GM19372 (cell line): ENCODE measurements around the gene RBM19.
A peak's percentile ranks its signal among the peaks of the same experiment; 100 is the strongest.
"Not testable (repeated sequence)": the region's sequence is repeated elsewhere in the genome, so short reads cannot be mapped to it uniquely, and the experiment has no call there.

Experiments used
- ATAC-seq: cut with Tn5 transposase; IDR thresholded peaks from one replicate; pipeline ENCODE4 v1.9.1; 2021; ENCODE audit warnings: mild to moderate bottlenecking, low read depth, moderate library complexity; ENCODE audit not compliant: unreplicated experiment

Gene RBM19

DNA sequence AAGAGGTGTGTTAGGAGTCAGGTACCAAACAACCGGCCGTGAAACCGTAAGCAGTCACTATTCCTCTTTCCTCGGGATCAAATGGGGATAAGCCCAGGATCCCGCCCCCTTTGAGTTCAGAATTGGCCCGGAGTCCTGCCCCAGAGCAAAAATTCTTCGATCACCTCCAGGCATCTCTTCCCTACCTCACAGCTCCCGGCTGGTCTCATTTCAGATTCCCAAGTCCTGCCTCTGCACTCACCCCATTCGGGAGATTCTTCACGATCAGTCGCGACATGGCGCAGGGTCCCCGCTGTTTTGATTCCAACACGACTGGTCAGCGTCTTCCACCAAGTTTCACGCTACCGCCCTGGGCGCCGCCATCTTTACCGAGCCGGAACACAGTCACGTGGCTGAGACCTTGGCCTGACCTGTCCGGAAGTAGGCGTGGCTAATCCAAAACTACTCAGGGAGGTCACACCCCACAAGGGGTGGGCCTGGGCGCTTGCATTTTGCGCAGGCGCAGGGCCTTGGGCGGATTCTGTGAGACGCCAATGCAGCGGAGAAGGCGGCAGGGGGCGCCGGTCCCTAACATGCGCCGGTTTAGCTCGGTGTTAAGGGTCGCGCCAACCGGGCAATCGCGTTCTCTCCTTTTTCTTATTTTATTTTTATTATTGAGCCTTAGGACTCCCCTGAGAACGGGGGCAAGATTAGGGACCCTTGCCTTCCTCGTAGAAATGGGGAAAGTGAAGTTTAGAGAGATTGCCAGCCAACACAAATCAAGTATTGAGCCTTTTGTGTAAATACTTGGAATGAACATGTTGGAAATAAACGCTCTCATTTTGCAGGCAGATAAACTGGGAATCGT, at the start of gene RBM19:
TSS of gene RBM19 (minus strand) at position 375 of the 847 bp plus-strand sequence. CDS start at position 277, 98 bp downstream.
- peak; percentile 97 for ATAC-seq

- ATAC-seq, result no peak
Observed at GRCh38 chr12:114015851-114016250, 49.7 kb upstream of the RBM19 start.

GRCh38 chr12:114013575-114014345, 47.6 kb upstream of the RBM19 start:
- no peak for ATAC-seq

- no peak for ATAC-seq
Observed at GRCh38 chr12:114012744-114013431, 46.8 kb upstream of the RBM19 start.

DNA sequence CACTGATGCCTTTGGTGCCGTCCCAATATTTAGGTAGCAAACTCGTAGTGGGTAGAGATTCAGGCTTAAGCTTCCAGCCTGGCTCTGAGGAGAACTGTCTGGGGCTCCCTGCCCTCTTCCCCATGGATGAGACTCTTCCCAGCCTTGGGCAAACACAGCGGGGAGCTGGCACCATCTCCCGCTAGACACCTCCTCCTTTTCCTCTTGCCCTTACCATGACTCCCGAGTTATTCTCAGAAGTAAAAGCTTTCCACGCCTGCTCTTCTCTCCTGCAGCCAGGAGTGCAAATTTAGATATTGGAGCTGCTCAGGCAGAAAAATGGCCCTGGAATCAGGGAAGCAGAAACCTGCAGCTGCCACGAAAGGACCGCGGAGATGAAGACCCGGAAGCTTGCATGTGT, 45.6 kb upstream of the RBM19 start:
- ATAC-seq, result no peak

DNA sequence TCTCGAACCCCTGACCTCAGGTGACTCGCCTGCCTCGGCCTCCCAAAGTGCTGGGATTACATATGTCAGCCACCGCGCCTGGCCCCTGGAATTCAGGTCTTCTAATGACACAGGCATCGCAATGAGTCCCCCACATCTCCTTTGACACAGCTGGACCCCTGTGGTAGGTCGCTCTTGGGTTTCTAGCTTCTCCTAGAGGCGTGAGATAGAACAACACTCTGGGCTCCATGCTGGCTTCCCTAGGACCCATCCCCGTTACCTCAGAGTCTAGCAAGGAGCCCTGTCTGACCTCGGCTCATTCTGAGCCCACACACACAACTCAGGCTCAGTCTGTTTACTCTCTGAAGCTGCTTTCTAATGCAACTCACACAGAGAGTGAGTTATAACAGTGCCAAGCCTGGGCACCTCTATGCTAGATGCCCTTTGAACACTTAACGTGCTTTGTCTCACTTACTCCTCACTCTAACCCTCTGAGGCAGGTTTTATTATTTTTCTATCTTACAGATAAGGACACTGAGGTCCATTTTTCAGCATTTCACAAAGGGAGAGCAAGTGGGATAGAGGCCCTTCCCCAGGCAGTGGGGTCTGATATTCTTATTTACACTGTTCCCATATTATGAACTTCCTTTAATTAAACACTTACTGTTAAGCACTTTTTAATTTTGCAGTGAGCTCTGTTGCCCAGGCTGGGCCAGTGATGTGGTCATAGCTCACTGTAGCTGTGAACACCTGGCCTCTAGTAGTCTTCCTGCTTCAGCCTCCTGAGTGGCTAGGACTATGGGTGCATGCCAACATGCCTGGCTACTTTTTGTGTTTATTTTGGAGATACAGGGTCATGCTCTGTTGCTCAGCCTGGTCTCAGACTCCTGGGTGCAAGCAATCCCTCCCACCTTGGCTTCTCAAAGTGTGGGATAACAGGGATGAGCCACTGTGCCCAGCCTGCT, 40.6 kb upstream of the RBM19 start:
- ATAC-seq, result no peak

DNA sequence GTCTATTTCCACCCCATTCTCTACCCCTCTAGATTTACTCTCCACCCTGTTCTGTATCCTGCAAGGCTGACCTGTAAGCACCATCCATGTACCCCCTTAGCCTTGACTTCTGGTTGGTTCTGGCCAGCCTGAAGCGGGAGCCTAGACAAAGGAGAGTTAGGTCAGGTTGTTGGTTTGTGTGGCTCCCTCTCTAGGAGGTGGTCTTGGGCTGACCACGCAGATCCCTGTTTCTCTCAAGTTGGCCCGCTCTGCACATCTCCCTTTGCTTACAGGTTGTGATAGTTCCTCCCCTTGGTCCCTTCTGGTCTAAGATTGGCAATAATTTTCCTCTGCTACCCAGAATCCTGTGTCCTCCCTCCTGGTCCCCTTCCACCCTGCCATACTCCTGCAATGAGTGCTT, 38.3 kb upstream of the RBM19 start:
- no peak for ATAC-seq

GRCh38 chr12:114003286-114003685, 37.2 kb upstream of the RBM19 start:
- no peak for ATAC-seq

- ATAC-seq, result no peak
Observed at GRCh38 chr12:114001511-114002340, 35.6 kb upstream of the RBM19 start.

- ATAC-seq, result no peak
Observed at GRCh38 chr12:114000861-114001260, 34.7 kb upstream of the RBM19 start.

GRCh38 chr12:114000261-114000660, 34.1 kb upstream of the RBM19 start:
- ATAC-seq, result not testable (repeated sequence)

GRCh38 chr12:113997365-113997764, 31.2 kb upstream of the RBM19 start:
- no peak for ATAC-seq

DNA sequence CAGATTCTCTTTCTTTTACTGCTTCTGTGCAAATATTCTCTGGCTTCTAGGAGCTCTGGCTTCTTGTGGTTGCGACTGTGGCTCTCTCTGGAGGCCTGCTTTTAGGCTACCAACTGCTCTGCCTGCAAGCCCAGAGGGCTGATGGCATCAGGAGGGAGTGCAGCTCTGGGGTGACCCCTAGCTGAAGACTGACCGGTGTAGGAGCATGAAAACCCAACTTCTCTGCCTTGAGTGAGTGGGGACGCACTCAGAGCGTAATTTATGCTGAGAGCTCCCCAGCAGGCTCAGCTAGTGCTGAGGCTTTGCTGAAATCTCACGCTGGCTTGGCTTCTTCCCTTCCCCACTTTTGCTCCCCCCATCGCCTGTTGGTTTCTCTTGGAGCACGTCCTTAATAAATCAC, 29.9 kb upstream of the RBM19 start:
- no peak for ATAC-seq

DNA sequence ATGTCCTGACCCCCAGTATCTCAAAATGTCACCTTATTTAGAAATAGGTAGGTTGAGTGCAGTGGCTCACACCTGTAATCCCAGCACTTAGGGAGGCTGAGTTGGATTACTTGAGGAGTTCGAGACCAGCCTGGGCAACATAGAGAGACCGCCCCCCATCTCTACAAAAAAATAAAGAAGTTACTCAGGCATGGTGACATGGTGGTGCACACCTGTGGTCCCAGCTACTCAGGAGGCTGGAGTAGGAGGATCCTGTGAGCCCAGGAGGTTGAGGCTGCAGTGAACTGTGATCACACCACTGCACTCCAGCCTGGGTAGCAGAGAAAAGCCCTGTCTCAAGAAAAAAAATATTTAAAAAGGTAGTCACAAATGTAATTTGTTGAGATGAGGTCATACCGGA, 27.9 kb upstream of the RBM19 start:
- ATAC-seq, result no peak

DNA sequence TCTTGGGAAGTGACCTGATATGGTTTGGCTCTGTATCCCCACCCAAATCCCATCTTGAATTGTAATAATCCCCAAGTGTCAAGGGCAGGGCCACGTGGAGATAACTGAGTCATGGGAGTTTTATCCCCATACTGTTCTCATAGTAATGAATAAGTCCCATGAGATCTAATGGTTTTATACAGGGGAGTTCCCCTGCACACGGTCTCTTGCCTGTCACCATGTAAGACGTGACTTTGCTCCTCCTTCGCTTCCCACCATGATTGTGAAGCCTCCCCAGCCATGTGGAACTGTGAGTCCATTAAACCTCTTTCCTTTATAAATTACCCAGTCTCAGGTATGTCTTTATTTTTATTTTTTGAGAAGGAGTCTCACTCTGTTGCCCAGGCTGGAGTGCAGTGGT, 26.6 kb upstream of the RBM19 start:
- not testable (repeated sequence) for ATAC-seq

- ATAC-seq, result no peak
Observed at GRCh38 chr12:113991224-113992044, 25.3 kb upstream of the RBM19 start.

- no peak for ATAC-seq
Observed at GRCh38 chr12:113990250-113991223, 24.4 kb upstream of the RBM19 start.
